H1 (cell line): ENCODE measurements around the gene TRAPPC12. TPM values are rescaled to one million over a fixed set of nuclear protein-coding genes. Genes with fewer than 3 reads are reported as not detected.

Source experiments
- CTCF ChIA-PET: fragments of 300-600 bp; sonication (Branson Sonifier 250); formaldehyde crosslinking; loops from one replicate; lab custom pipeline; 2021; ENCODE audit not compliant: partially characterized antibody; lab: Charles Lee
- POLR2A ChIA-PET: fragments of 300-600 bp; sonication (Branson Sonifier 250); formaldehyde crosslinking; loops from one replicate; lab custom pipeline; 2021; ENCODE audit warnings: inconsistent platforms; ENCODE audit not compliant: partially characterized antibody; lab: Charles Lee
- DNase-seq, 2 experiments: peaks; one replicate each; pipeline versions ENCODE4 v3.0.0 to v3.0.0-alpha.2; 2010 to 2022; ENCODE audit warnings: low spot score in 2 of 2, low read depth in 1 of 2, mixed read lengths in 1 of 2
- FAIRE-seq: peaks from 2 replicates; lab custom pipeline; 2011; peaks lifted over from hg19 to GRCh38; lab: Jason Lieb, UNC
- H2AFZ ChIP-seq: 2 replicates; pipeline ENCODE4 v1.8.1; 2012; ENCODE audit warnings: low read length, inconsistent platforms
- H2AK5ac ChIP-seq: 2 replicates; pipeline ENCODE4 v1.6.1; 2013; ENCODE audit warnings: low read depth, low read length
- H2BK120ac ChIP-seq: replicated peaks from 2 replicates; pipeline ENCODE3; 2013; ENCODE audit warnings: low read depth, low read length, inconsistent platforms
- H2BK12ac ChIP-seq: 2 replicates; pipeline ENCODE4 v1.6.1; 2013; ENCODE audit warnings: low read depth, low read length
- H2BK15ac ChIP-seq: 2 replicates; pipeline ENCODE4 v1.6.1; 2013; ENCODE audit warnings: low read length
- H2BK20ac ChIP-seq: 2 replicates; pipeline ENCODE4 v1.6.1; 2013; ENCODE audit warnings: low read length
- H2BK5ac ChIP-seq: 2 replicates; pipeline ENCODE4 v1.6.1; 2013; ENCODE audit warnings: low read depth, low read length
- H3K14ac ChIP-seq: 2 replicates; pipeline ENCODE4 v1.6.1; 2013; ENCODE audit warnings: inconsistent platforms; ENCODE audit not compliant: insufficient read length
- H3K18ac ChIP-seq: 2 replicates; pipeline ENCODE4 v1.6.1; 2013; ENCODE audit warnings: low read length; ENCODE audit errors: extremely low read depth
- H3K23ac ChIP-seq: 2 replicates; pipeline ENCODE4 v1.6.1; 2013; ENCODE audit warnings: inconsistent platforms; ENCODE audit not compliant: insufficient read length
- H3K23me2 ChIP-seq: 2 replicates; pipeline ENCODE4 v1.6.1; 2013; ENCODE audit warnings: low read depth, low read length
- H3K27ac ChIP-seq: 2 replicates; pipeline ENCODE4 v1.6.1; 2011; ENCODE audit warnings: low read depth, low read length, inconsistent platforms
- H3K27me3 ChIP-seq, 4 experiments: replicated peaks in 1 of 4; 1 replicate in 1 of 4; 2 replicates in 3 of 4; pipeline versions ENCODE4 v1.6.1 to v1.8.1; 2011 to 2013; ENCODE audit warnings: low read length in 3 of 4, mild to moderate bottlenecking in 3 of 4, inconsistent platforms in 2 of 4, mixed read lengths in 2 of 4, moderate library complexity in 1 of 4; ENCODE audit not compliant: control insufficient read depth in 3 of 4, insufficient read depth in 3 of 4; ENCODE audit errors: extremely low read depth in 1 of 4
- H3K36me3 ChIP-seq, 4 experiments: 2 replicates each; pipeline versions ENCODE4 v1.6.1 to v1.8.1; 2011 to 2013; ENCODE audit warnings: mild to moderate bottlenecking in 4 of 4, low read length in 3 of 4, moderate library complexity in 2 of 4, control low read depth in 1 of 4, inconsistent platforms in 1 of 4; ENCODE audit not compliant: insufficient read depth in 4 of 4, control insufficient read depth in 2 of 4
- H3K4ac ChIP-seq: replicated peaks from 2 replicates; pipeline ENCODE3; 2013; ENCODE audit warnings: low read length, low read depth, mixed read lengths, inconsistent platforms; ENCODE audit not compliant: insufficient read length
- H3K4me1 ChIP-seq, 4 experiments: replicated peaks in 1 of 4; 1 replicate in 1 of 4; 2 replicates in 3 of 4; pipeline versions ENCODE4 v1.6.1 to v1.8.1; 2011 to 2013; ENCODE audit warnings: low read length in 3 of 4, inconsistent platforms in 2 of 4, mixed read lengths in 1 of 4; ENCODE audit not compliant: insufficient read depth in 4 of 4, control insufficient read depth in 3 of 4
- H3K4me2 ChIP-seq, 2 experiments: 2 replicates each; pipeline versions ENCODE4 v1.6.1 to v1.8.1; 2011 to 2013; ENCODE audit warnings: low read depth in 2 of 2, low read length in 2 of 2, control low read depth in 1 of 2, inconsistent platforms in 1 of 2, mild to moderate bottlenecking in 1 of 2; ENCODE audit not compliant: insufficient read depth in 1 of 2
- H3K4me3 ChIP-seq, 4 experiments: fragments of 200-600, 300-600 bp in 1 of 4; sonication (generic), shearing (Covaris generic), sonication (Bioruptor Twin) in 1 of 4; 2 replicates each; pipeline versions ENCODE4 v1.5.1 to v1.8.1; 2011 to 2016; ENCODE audit warnings: low read length in 4 of 4, low read depth in 3 of 4, control low read depth in 2 of 4, inconsistent platforms in 2 of 4, mild to moderate bottlenecking in 2 of 4, mixed read lengths in 1 of 4, moderate library complexity in 1 of 4; ENCODE audit not compliant: insufficient read depth in 2 of 4; ENCODE audit errors: extremely low read depth in 1 of 4
- H3K56ac ChIP-seq: replicated peaks from 2 replicates; pipeline ENCODE3; 2013; ENCODE audit warnings: low read depth, mild to moderate bottlenecking, mixed read lengths, low read length, inconsistent platforms; ENCODE audit not compliant: insufficient read length
- H3K79me1 ChIP-seq: 2 replicates; pipeline ENCODE4 v1.6.1; 2013; ENCODE audit warnings: low read depth, low read length, control low read depth
- H3K79me2 ChIP-seq, 2 experiments: 2 replicates each; pipeline versions ENCODE4 v1.6.1 to v1.8.1; 2012 to 2013; ENCODE audit warnings: low read length in 2 of 2, mild to moderate bottlenecking in 2 of 2, inconsistent platforms in 1 of 2; ENCODE audit not compliant: insufficient read depth in 2 of 2, control insufficient read depth in 1 of 2
- H3K9ac ChIP-seq, 4 experiments: replicated peaks in 1 of 4; 1 replicate in 1 of 4; 2 replicates in 3 of 4; pipeline versions ENCODE4 v1.6.1 to v1.8.1; 2011 to 2013; ENCODE audit warnings: low read depth in 3 of 4, low read length in 3 of 4, control low read depth in 2 of 4, mild to moderate bottlenecking in 2 of 4, moderate library complexity in 2 of 4, inconsistent platforms in 1 of 4; ENCODE audit errors: extremely low read depth in 1 of 4
- H3K9me3 ChIP-seq, 2 experiments: 2 replicates each; pipeline versions ENCODE4 v1.6.1 to v1.8.1; 2012 to 2013; ENCODE audit warnings: mild to moderate bottlenecking in 2 of 2, moderate library complexity in 2 of 2, control low read depth in 1 of 2, inconsistent platforms in 1 of 2, low read depth in 1 of 2, low read length in 1 of 2, mixed read lengths in 1 of 2; ENCODE audit not compliant: insufficient read depth in 2 of 2
- H4K20me1 ChIP-seq, 2 experiments: replicated peaks in 1 of 2; 2 replicates each; pipeline versions ENCODE3 to v1.8.1; 2011 to 2013; ENCODE audit warnings: inconsistent platforms in 2 of 2, low read length in 2 of 2, mild to moderate bottlenecking in 1 of 2; ENCODE audit not compliant: insufficient read depth in 2 of 2, control insufficient read depth in 1 of 2
- H4K5ac ChIP-seq: 2 replicates; pipeline ENCODE4 v1.6.1; 2013; ENCODE audit warnings: low read length, low read depth, mixed read lengths, inconsistent platforms; ENCODE audit not compliant: insufficient read length
- H4K8ac ChIP-seq: 2 replicates; pipeline ENCODE4 v1.8.0; 2013; ENCODE audit warnings: mild to moderate bottlenecking, moderate library complexity, low read length, inconsistent platforms; ENCODE audit not compliant: insufficient read depth; ENCODE audit errors: extremely low read depth
- H4K91ac ChIP-seq: replicated peaks from 2 replicates; pipeline ENCODE3; 2013; ENCODE audit warnings: low read length, mixed read lengths, inconsistent platforms; ENCODE audit not compliant: insufficient read length
- HDAC6 ChIP-seq: IDR thresholded peaks from one replicate; pipeline ENCODE4 v1.7.1; 2012; ENCODE audit warnings: low read depth, mild to moderate bottlenecking, inconsistent platforms, low read length, moderate library complexity
- KDM1A ChIP-seq: fragments of 200-600, 300-600 bp; sonication (generic); IDR thresholded peaks from 2 replicates; pipeline ENCODE4 v1.7.1; 2016; ENCODE audit warnings: mild to moderate bottlenecking, low read length, borderline replicate concordance
- WGBS, 2 experiments: shearing (Covaris generic) in 1 of 2; methylation state at CpG; one replicate each; pipeline versions ENCODE4 v1.1.6 to v1.1.7; 2013 to 2015; ENCODE audit warnings: low lambda C conversion rate in 2 of 2, mixed read lengths in 2 of 2, inconsistent platforms in 1 of 2, low coverage in 1 of 2, missing lambda C conversion rate in 1 of 2; ENCODE audit not compliant: insufficient replicate concordance in 2 of 2, insufficient coverage in 1 of 2, insufficient read length in 1 of 2; ENCODE audit errors: extremely low coverage in 1 of 2, missing lambda C conversion rate in 1 of 2; 5-methylcytosine and 5-hydroxymethylcytosine counted together
- polyA plus RNA-seq, 7 experiments: library from polyadenylated mRNA; depleted of rRNA in 3 of 7; stranded (reverse) in 5 of 7; unstranded in 2 of 7; fragments of >200 nt in 5 of 7; fragments of 200-250 nt in 2 of 7; gene quantifications; 1 replicate in 5 of 7; 2 replicates in 1 of 7; 4 replicates in 1 of 7; pipeline versions ENCODE4 v1.2.1 to v1.2.3, GENCODE V29; 2011 to 2013; ENCODE audit warnings: missing spikeins in 2 of 7, mixed read lengths in 2 of 7
- total RNA-seq: library from RNA; stranded (reverse); fragmentation: NEBNext Ultra II Directional; extraction: Animal tissue kit (Norgen Biotek cat#: 25700); gene quantifications from 2 replicates; pipeline ENCODE4 v1.2.1, GENCODE V29; 2021

TRAPPC12 gene
- total and polyA plus RNA-seq, 2 of the 8 experiments (the other 6 are each of a cell fraction or from before 2014, with no cell fraction given): 35.0 to 67.3 TPM

- ChIA-PET CTCF (interaction anchor here (0.9 to 15.8 kb wide), 4 partner anchors 9 to 48 kb away, joined by 3 to 152 read pairs (median 6); no protein-coding TSS in a partner anchor), POLR2A (interaction anchor here (1.1 to 2.1 kb wide), 2 partner anchors 8 to 71 kb away, joined by 3 to 5 read pairs; no protein-coding TSS in a partner anchor)
- H3K56ac ChIP-seq: no peak overlapping the region
- no peak overlapping the region for H3K18ac ChIP-seq
- no peak overlapping the region for H2BK120ac ChIP-seq
- no peaks in the 10 kb centered on the region for H3K9me3 ChIP-seq
- no peaks in the 10 kb centered on the region for H3K23me2 ChIP-seq
- no peak overlapping the region for H3K27ac ChIP-seq
- H2BK5ac ChIP-seq: no peak overlapping the region
- H4K91ac ChIP-seq: no peak overlapping the region
- H3K9ac ChIP-seq: no peak overlapping the region
- no peak overlapping the region for H2AFZ ChIP-seq
- FAIRE-seq: no peak
- no peak overlapping the region for H4K8ac ChIP-seq
- H3K4ac ChIP-seq: no peak overlapping the region
- H3K4me3 ChIP-seq: no peak overlapping the region
- no peaks in the 10 kb centered on the region for H3K27me3 ChIP-seq
- peaks cover 0 to 2% (median 0%) of the 10 kb centered on the region in 4 experiments; a peak in 1 of 7 replicates for H3K4me1 ChIP-seq
- no peak overlapping the region for H4K5ac ChIP-seq
- 94% methylated on average over 10 of the region's 10 CpGs; no CpG with 5 or more reads in 1 of the 2 experiments for WGBS, 2 experiments
- no peak for TF ChIP-seq KDM1A
- no peak for TF ChIP-seq HDAC6
- H3K36me3 ChIP-seq: peaks cover 0 to 16% (median 0%) of the 10 kb centered on the region in 4 experiments; a peak in 4 of 8 replicates
- H2BK20ac ChIP-seq: no peak overlapping the region
- no peak overlapping the region for H3K14ac ChIP-seq
- H3K79me2 ChIP-seq: no peaks in the 10 kb centered on the region
- no peak overlapping the region for H2BK12ac ChIP-seq
- no peak overlapping the region for H2BK15ac ChIP-seq
- peaks cover 0 to 2% of the 10 kb centered on the region in 2 experiments for H4K20me1 ChIP-seq
- no peak for DNase-seq
- no peak overlapping the region for H2AK5ac ChIP-seq
- no peak overlapping the region for H3K4me2 ChIP-seq
- no peak overlapping the region for H3K23ac ChIP-seq
- H3K79me1 ChIP-seq: no peaks in the 10 kb centered on the region
Observed at GRCh38 chr2:3472296-3472695, 92.8 kb downstream of the TRAPPC12 start.
